Ishikawa (cell line): ENCODE results near the gene CTSG.

Source experiments
- CREB1 ChIP-seq: IDR thresholded peaks from 2 replicates; pipeline ENCODE4 v1.6.1; 2012; ENCODE audit warnings: low read depth
- EGR1 ChIP-seq: IDR thresholded peaks from 2 replicates; pipeline ENCODE4 v1.6.1; 2012
- EP300 ChIP-seq: IDR thresholded peaks from 2 replicates; pipeline ENCODE4 v1.6.1; 2012; ENCODE audit warnings: borderline replicate concordance
- MAX ChIP-seq: IDR thresholded peaks from 2 replicates; pipeline ENCODE4 v1.6.1; 2012
- TCF12 ChIP-seq: IDR thresholded peaks from 2 replicates; pipeline ENCODE4 v1.6.1; 2012; ENCODE audit warnings: low read depth

- no peak for TF ChIP-seq TCF12
- TF ChIP-seq EGR1 = no peak
- TF ChIP-seq MAX = no peak
- no peak for TF ChIP-seq EP300
- TF ChIP-seq CREB1 = no peak
Observed at GRCh38 chr14:24578558-24578957, 2.5 kb upstream of the CTSG start.
